Measurements from ENCODE around the gene SCIN. TPM values are rescaled to one million over a fixed set of nuclear protein-coding genes. Genes with fewer than 3 reads are reported as not detected.
"Not testable (repeated sequence)": the region's sequence is repeated elsewhere in the genome, so short reads cannot be mapped to it uniquely, and the experiment has no call there.

SCIN gene
- total and polyA plus RNA-seq, 12 donors = 0.06 to 5.5 (median 0.79) TPM

DNA sequence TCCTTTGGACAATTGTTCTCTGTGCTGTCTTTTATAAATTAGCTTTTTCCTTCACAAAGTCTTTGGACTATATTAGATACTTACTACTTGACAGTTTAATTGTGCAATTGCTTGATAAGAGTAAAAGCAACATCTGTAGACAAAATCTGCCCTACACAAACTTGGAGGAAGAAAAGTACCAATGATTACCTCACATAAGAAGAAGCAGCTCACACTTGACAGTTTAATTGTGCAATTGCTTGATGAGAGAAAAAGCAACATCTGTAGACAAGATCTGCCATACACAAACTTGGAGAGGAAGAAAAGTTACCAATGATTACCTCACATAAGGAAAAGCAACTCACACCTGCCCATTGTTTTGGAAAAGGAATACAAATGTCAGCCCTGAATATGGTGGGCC is 17.1 kb upstream of the SCIN start:
- no peak overlapping the region for H3K4me3 ChIP-seq
- intact Hi-C loops (cut with DNase I) = no loop called here
- TF ChIP-seq POLR2A (IDR thresholded peaks at IDR 0.05) = no peak
- TF ChIP-seq, protein P1, sequence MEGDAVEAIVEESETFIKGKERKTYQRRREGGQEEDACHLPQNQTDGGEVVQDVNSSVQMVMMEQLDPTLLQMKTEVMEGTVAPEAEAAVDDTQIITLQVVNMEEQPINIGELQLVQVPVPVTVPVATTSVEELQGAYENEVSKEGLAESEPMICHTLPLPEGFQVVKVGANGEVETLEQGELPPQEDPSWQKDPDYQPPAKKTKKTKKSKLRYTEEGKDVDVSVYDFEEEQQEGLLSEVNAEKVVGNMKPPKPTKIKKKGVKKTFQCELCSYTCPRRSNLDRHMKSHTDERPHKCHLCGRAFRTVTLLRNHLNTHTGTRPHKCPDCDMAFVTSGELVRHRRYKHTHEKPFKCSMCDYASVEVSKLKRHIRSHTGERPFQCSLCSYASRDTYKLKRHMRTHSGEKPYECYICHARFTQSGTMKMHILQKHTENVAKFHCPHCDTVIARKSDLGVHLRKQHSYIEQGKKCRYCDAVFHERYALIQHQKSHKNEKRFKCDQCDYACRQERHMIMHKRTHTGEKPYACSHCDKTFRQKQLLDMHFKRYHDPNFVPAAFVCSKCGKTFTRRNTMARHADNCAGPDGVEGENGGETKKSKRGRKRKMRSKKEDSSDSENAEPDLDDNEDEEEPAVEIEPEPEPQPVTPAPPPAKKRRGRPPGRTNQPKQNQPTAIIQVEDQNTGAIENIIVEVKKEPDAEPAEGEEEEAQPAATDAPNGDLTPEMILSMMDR (IDR thresholded peaks at IDR 0.05) = no peak
- no peaks in the 10 kb centered on the region for H3K36me3 ChIP-seq (replicated peaks in 1 of 2)
- no peak overlapping the region for H3K27ac ChIP-seq
- no peaks in the 10 kb centered on the region for H3K9me3 ChIP-seq (replicated peaks in 1 of 3)
- no peaks in the 10 kb centered on the region for H3K4me1 ChIP-seq (replicated peaks in 1 of 2)
- H3K27me3 ChIP-seq = no peaks in the 10 kb centered on the region
- no peak for DNase-seq

DNA sequence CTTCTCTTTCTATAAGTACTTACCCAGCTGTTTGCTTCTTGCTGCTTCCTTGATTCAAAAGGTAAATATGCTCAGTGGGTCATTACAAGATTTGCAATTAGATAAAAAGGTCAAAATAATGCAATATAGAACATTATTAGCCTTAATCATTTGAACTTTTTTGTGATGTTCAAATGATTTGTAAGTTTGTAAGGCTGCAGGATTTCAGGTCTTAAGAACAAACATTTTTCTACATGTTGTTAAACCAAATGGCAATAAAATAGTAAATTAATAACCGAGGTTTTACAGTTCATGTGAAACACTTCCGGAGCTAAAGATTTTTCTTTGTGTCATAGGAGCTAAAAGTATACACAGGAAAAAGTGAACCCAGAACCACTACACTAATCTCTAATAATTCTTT is 16.2 kb upstream of the SCIN start:
- Histone ChIP-seq H3K4me1 (replicated peaks in 1 of 2) (no peaks in the 10 kb centered on the region), H3K9me3 (replicated peaks in 1 of 3) (peaks cover 0 to 1% (median 0%) of the 10 kb centered on the region in 3 donors), H3K36me3 (replicated peaks in 1 of 2) (no peaks in the 10 kb centered on the region), H3K4me3 (no peak overlapping the region), H3K27ac (no peak overlapping the region), H3K27me3 (no peaks in the 10 kb centered on the region)
- no peak for DNase-seq
- TF ChIP-seq, protein P1 (IDR thresholded peaks at IDR 0.05) = no peak
- TF ChIP-seq POLR2A (IDR thresholded peaks at IDR 0.05) = no peak
- intact Hi-C loops (cut with DNase I) = no loop called here
- WGBS, 4 donors = 72 to 81% (median 77%) methylated on average over 2 of the region's 2 CpGs

DNA sequence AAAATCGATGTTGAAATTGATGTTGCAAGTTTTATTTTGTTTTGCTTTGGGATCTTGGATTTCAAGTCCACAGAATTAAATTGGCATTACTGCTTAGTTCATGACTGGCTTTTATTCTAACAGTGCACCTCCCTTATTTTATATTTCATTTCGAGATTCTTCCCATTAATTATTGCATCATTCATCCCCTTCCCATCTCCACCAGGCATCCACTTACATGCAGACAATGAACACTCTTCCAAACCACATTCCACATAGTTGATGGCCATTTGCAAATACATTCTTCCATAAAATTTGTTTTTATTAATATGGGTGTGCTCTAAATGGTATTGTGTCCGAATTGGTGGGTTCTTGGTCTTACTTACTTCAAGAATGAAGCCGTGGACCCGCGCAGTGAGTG is 15.6 kb upstream of the SCIN start:
- TF ChIP-seq, protein P1 (IDR thresholded peaks at IDR 0.05) = no peak
- no peak for TF ChIP-seq POLR2A (IDR thresholded peaks at IDR 0.05)
- no peak overlapping the region for H3K4me3 ChIP-seq
- DNase-seq = no peak
- 57 to 70% (median 66%) methylated on average over 6 of the region's 6 CpGs for WGBS, 4 donors
- no peaks in the 10 kb centered on the region for H3K36me3 ChIP-seq (replicated peaks in 1 of 2)
- no peak overlapping the region for H3K27ac ChIP-seq
- no peaks in the 10 kb centered on the region for H3K4me1 ChIP-seq (replicated peaks in 1 of 2)
- intact Hi-C loops (cut with DNase I) = no loop called here
- H3K9me3 ChIP-seq (replicated peaks in 1 of 3) = peaks cover 0 to 6% (median 0%) of the 10 kb centered on the region in 3 donors
- no peaks in the 10 kb centered on the region for H3K27me3 ChIP-seq

DNA sequence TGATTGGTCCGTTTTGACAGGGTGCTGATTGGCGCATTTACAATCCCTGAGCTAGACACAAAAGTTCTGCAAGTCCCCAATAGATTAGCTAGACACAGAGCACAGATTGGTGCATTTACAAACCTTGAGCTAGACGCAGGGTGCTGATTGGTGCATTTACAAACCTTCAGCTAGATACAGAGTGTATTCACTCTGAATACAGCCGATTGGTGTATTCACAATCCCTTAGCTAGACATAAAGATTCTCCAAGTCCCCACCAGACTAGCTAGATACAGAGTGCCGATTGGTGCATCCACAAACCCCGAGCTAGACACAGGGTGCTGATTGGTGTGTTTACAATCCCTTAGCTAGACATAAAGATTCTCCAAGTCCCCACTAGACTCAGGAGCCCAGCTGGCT is 14.8 kb upstream of the SCIN start:
- intact Hi-C loops (cut with DNase I); H3K27ac ChIP-seq; H3K4me1 ChIP-seq (replicated peaks in 1 of 2); H3K9me3 ChIP-seq (replicated peaks in 1 of 3); DNase-seq; H3K27me3 ChIP-seq; H3K4me3 ChIP-seq; H3K36me3 ChIP-seq (replicated peaks in 1 of 2): not testable (repeated sequence)
- WGBS, 4 donors = 72 to 85% (median 78%) methylated on average over 6 of the region's 6 CpGs

DNA sequence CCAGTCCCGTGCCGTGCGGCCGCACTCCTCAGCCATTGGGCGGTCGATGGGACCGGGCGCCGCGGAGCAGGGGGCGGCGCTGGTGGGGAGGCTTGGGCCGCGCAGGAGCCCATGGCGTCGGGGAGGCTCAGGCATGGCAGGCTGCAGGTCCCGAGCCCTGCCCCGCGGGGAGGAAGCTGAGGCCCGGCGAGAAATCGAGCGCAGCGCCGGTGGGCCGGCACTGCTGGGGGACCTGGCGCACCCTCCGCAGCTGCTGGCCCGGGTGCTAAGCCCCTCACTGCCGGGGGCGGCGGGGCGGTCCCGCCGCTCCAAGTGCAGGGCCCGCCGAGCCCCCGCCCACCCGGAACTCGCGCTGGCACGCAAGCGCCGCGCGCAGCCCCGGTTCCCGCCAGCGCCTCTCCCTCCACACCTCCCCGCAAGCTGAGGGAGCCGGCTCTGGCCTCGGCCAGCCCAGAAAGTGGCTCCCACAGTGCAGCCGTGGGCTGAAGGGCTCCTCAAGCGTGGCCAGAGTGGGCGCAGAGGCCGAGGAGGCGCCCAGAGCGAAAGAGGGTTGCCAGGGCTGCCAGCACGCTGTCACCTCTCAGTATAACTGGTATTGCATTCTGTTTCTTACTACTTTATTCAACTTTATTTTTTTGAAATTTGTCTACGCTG is 14.3 kb upstream of the SCIN start:
- H3K36me3 ChIP-seq (replicated peaks in 1 of 2); H3K27me3 ChIP-seq; DNase-seq; intact Hi-C loops (cut with DNase I); H3K4me1 ChIP-seq (replicated peaks in 1 of 2); H3K27ac ChIP-seq; H3K9me3 ChIP-seq (replicated peaks in 1 of 3); H3K4me3 ChIP-seq: not testable (repeated sequence)
- 83 to 97% (median 87%) methylated on average over 16 to 60 of the region's 60 CpGs for WGBS, 4 donors

Measured in adrenal gland (tissue), 12 donors.